OCI-LY3 (cell line): ENCODE results near the gene MPPED1.

Source experiments
- H2AFZ ChIP-seq: fragments of 200-600, 300-600 bp; shearing (Covaris generic); 2 replicates; pipeline ENCODE4 v1.6.0; 2014; ENCODE audit warnings: antibody characterized with exemption, low read depth, low read length
- H3K27ac ChIP-seq: fragments of 200-600, 300-600 bp; sonication (generic); 2 replicates; pipeline ENCODE4 v1.5.1; 2014; ENCODE audit warnings: mild to moderate bottlenecking, low read length, moderate library complexity, mixed read lengths
- H3K27me3 ChIP-seq: fragments of 200-600, 300-600 bp; sonication (generic); 2 replicates; pipeline ENCODE4 v1.6.1; 2014; ENCODE audit warnings: low read depth, low read length, mixed read lengths
- H3K36me3 ChIP-seq: fragments of 200-600, 300-600 bp; sonication (generic); replicated peaks from 2 replicates; pipeline ENCODE3; 2014; ENCODE audit warnings: low read depth, low read length, mixed read lengths
- H3K4me1 ChIP-seq: fragments of 300-600, 200-600 bp; sonication (generic); 2 replicates; pipeline ENCODE4 v1.6.1; 2014; ENCODE audit warnings: low read length, mixed read lengths
- H3K4me2 ChIP-seq: fragments of 200-600, 300-600 bp; sonication (generic); 2 replicates; pipeline ENCODE4 v1.6.1; 2014; ENCODE audit warnings: low read length, mixed read lengths
- H3K4me3 ChIP-seq: fragments of 300-600, 200-600 bp; sonication (generic); 2 replicates; pipeline ENCODE4 v1.5.1; 2014; ENCODE audit warnings: antibody characterized with exemption, mild to moderate bottlenecking, low read length, moderate library complexity
- H3K79me2 ChIP-seq: fragments of 300-600, 200-600 bp; shearing (Covaris generic); 2 replicates; pipeline ENCODE4 v1.6.1; 2014; ENCODE audit warnings: mild to moderate bottlenecking, low read length, mixed read lengths
- H3K9ac ChIP-seq: fragments of 300-600, 200-600 bp; shearing (Covaris generic); 2 replicates; pipeline ENCODE4 v1.6.0; 2014; ENCODE audit warnings: mild to moderate bottlenecking, low read length, moderate library complexity
- H3K9me3 ChIP-seq: fragments of 200-600, 300-600 bp; shearing (Covaris generic); 2 replicates; pipeline ENCODE4 v1.6.1; 2014; ENCODE audit warnings: low read length, mixed read lengths; ENCODE audit not compliant: insufficient read depth
- H4K20me1 ChIP-seq: fragments of 200-600, 300-600 bp; sonication (generic); 2 replicates; pipeline ENCODE4 v1.6.1; 2016; ENCODE audit warnings: low read length, mixed read lengths; ENCODE audit not compliant: insufficient read depth
- EZH2phosphoT487 ChIP-seq: fragments of 200-600 bp; shearing (Covaris generic); IDR thresholded peaks from 2 replicates; pipeline ENCODE4 v1.6.1; 2018; ENCODE audit warnings: antibody characterized with exemption, mixed run types, low read depth
- TF ChIP-seq, protein P1 (sequence below): fragments of 200-600, 300-600 bp; sonication (generic); IDR thresholded peaks from 2 replicates; pipeline ENCODE4 v1.5.1; 2014; ENCODE audit warnings: antibody characterized with exemption, low read length, low read depth

Gene MPPED1

DNA sequence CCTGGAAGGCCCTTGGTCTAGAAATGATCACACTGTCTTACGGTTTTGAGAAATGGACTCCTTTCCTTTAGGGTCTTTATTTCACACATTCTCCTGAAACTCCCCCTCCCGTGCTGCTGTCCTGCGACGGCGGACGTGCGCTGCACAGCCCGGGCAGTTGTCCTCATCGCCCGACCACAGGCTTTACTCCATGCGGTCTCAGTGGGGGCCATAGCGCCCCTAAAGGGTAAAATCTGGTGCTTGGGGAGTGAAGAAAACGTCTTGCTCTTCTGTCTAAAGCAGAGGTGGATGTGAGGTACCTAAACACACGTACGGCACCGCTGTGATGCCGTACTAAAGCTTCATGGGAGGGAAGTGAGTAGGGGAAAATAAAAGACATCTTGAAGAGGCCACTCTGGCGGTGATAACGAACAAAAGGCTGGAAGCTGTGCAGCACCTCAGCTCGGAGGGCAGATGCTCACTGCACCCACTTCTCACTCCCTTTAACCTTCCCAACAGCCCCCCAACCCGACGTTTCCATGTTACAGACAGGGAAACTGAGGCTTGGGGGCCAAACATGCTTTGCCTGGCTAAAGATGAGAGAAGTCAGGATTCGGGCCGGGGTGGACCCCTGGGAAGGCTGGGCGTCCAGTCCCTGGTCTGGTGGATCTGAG, 22.6 kb downstream of the MPPED1 start:
- Histone ChIP-seq H3K4me3 (no peak overlapping the region), H3K36me3 (no peaks in the 10 kb centered on the region), H3K27me3 (peaks cover 11% of the 10 kb centered on the region; the same call in 1 of the 2 replicates), H3K27ac (no peak overlapping the region), H3K9ac (no peak overlapping the region), H3K4me1 (no peaks in the 10 kb centered on the region), H2AFZ (no peak overlapping the region), H3K4me2 (no peak overlapping the region), H3K79me2 (no peaks in the 10 kb centered on the region), H3K9me3 (no peaks in the 10 kb centered on the region), H4K20me1 (no peaks in the 10 kb centered on the region)
- no peak for TF ChIP-seq EZH2phosphoT487

DNA sequence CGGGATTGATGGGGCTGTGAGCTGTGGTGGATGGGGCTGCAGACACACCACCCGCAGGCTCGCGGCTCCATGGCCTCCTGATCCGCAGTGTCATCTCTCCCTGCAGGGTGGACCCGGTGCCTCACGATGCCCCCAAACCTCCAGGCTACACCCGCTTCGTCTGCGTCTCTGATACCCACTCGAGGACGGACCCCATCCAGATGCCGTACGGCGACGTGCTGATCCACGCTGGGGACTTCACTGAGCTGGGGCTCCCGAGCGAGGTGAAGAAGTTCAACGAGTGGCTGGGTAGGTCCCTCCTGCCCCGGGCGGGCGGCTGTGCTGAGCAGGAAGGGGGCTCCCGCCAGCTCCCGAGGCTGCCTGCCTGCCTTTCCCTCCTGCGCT, 23.1 kb downstream of the MPPED1 start:
- Histone ChIP-seq H4K20me1 (no peaks in the 10 kb centered on the region), H3K27me3 (peaks cover 11% of the 10 kb centered on the region; the same call in 1 of the 2 replicates), H3K4me3 (no peak overlapping the region), H3K9ac (no peak overlapping the region), H2AFZ (no peak overlapping the region), H3K9me3 (no peaks in the 10 kb centered on the region), H3K79me2 (no peaks in the 10 kb centered on the region), H3K27ac (no peak overlapping the region), H3K4me2 (no peak overlapping the region), H3K4me1 (no peaks in the 10 kb centered on the region), H3K36me3 (no peaks in the 10 kb centered on the region)
- no peak for TF ChIP-seq EZH2phosphoT487
- TF ChIP-seq, protein P1, sequence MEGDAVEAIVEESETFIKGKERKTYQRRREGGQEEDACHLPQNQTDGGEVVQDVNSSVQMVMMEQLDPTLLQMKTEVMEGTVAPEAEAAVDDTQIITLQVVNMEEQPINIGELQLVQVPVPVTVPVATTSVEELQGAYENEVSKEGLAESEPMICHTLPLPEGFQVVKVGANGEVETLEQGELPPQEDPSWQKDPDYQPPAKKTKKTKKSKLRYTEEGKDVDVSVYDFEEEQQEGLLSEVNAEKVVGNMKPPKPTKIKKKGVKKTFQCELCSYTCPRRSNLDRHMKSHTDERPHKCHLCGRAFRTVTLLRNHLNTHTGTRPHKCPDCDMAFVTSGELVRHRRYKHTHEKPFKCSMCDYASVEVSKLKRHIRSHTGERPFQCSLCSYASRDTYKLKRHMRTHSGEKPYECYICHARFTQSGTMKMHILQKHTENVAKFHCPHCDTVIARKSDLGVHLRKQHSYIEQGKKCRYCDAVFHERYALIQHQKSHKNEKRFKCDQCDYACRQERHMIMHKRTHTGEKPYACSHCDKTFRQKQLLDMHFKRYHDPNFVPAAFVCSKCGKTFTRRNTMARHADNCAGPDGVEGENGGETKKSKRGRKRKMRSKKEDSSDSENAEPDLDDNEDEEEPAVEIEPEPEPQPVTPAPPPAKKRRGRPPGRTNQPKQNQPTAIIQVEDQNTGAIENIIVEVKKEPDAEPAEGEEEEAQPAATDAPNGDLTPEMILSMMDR: no peak

DNA sequence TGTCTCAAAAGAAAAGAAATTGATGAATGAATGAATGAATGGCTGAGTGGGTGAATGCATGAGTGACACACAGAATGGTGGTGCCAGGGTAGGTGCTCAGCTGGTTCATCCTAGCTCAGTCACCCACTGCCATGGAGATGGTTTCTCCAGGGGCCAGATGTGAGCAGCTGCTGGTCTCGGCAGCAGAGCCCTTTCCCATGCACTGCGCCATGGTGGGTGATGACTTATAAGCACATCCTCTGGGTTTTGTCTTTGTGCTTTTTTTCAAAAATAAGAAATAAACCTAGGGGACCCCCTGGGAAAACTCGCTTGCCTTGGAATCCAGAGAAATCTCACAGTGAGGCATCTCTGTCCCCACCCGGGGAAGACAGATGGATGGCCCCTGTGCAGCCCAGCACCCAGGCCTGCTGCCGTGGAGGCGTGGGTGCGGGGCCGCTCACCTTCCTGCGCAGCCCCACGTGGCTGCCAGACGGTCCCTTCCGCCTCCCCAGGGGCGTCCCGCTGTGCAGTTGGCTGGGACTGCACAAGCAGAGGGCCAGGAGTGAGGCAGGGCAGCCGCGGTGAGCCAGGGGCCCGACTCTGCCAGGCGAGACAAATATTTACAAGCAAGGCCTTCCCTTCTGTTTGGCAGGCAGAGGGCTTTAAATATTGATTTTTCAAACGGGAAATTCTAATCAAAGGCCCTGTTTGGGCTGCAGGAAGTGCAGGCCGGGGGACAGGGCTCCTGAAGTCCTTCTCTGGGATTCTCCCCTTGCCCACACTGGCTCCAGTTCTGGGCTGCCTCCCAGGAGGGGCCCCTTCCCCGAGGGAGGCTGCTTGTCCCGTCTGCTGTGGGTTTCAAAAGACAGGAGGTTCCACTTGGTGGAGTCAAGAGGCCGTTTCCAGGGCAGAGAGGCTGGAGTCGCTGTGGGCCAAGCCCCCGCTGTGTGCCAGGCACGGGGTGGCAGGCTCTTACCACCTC, 24.3 kb downstream of the MPPED1 start:
- H3K27ac ChIP-seq: no peak overlapping the region
- no peak overlapping the region for H3K4me3 ChIP-seq
- no peaks in the 10 kb centered on the region for H3K36me3 ChIP-seq
- no peaks in the 10 kb centered on the region for H3K4me1 ChIP-seq
- H4K20me1 ChIP-seq: no peaks in the 10 kb centered on the region
- H3K9ac ChIP-seq: no peak overlapping the region
- no peaks in the 10 kb centered on the region for H3K9me3 ChIP-seq
- peaks cover 13% of the 10 kb centered on the region; the same call in 1 of the 2 replicates for H3K27me3 ChIP-seq
- no peak overlapping the region for H3K4me2 ChIP-seq
- H2AFZ ChIP-seq: no peak overlapping the region
- H3K79me2 ChIP-seq: no peaks in the 10 kb centered on the region
- TF ChIP-seq, protein P1: no peak
- no peak for TF ChIP-seq EZH2phosphoT487

DNA sequence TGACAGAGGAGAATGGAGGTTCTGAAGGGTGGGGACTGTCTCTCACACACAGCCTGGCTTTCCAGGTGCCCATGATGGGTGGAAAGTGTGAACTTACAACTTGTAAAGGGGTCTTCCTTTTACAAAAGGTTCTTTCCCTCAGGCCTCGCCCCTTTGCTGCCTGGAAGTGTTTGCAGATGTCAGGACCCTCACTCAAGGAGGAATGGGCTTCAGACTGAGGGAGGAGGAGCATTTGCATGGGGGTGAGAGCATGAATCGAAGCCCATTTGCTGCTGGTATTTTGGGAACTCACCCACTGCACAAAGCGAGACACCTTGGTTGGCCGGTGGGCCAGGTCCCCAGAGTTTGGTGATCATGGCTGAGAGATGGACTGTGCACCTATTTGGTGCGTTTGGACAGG, 25.1 kb downstream of the MPPED1 start:
- Histone ChIP-seq H3K27ac (no peak overlapping the region), H3K9ac (no peak overlapping the region), H3K79me2 (no peaks in the 10 kb centered on the region), H3K9me3 (no peaks in the 10 kb centered on the region), H3K4me1 (no peaks in the 10 kb centered on the region), H3K4me3 (no peak overlapping the region), H2AFZ (no peak overlapping the region), H3K36me3 (no peaks in the 10 kb centered on the region), H3K27me3 (peaks cover 10% of the 10 kb centered on the region; the same call in 1 of the 2 replicates), H4K20me1 (no peaks in the 10 kb centered on the region), H3K4me2 (no peak overlapping the region)
- TF ChIP-seq, protein P1: no peak
- TF ChIP-seq EZH2phosphoT487: no peak
